NCI-H69 (cell line): ENCODE results near the gene PECR.
"Not testable (repeated sequence)": the region's sequence is repeated elsewhere in the genome, so short reads cannot be mapped to it uniquely, and the experiment has no call there.

Source experiments
- DNase-seq: peaks from one replicate; lab custom pipeline; 2025; lab: John Stamatoyannopoulos, UW

The PECR gene

DNA sequence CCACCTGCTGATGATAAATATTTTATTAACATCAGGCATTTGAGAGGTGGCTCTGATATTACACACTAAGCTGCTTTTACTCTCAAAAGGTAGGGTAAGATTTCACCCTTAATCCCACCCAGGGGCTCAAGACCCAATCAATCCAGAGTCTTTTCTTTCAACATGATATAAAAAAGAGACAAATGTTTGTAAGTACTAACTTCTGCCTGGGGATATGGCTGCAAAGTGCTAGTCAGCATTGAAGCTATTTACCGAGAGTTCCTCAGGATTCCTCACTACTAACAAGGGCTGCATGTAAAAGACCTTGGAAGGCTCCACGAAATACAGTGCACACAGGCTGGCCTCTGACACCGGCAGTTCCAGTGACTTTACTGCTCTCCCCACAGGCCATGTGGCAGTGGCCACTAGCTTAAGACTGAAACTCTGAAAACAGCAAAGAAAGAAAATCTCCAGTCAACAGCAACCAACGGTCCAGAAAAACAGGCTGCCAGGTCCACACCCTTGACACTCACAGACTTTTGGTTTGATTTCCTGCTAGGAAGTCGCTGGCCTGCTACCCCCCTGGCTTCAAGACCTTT, 79.4 kb downstream of the PECR start:
- DNase-seq = no peak

DNA sequence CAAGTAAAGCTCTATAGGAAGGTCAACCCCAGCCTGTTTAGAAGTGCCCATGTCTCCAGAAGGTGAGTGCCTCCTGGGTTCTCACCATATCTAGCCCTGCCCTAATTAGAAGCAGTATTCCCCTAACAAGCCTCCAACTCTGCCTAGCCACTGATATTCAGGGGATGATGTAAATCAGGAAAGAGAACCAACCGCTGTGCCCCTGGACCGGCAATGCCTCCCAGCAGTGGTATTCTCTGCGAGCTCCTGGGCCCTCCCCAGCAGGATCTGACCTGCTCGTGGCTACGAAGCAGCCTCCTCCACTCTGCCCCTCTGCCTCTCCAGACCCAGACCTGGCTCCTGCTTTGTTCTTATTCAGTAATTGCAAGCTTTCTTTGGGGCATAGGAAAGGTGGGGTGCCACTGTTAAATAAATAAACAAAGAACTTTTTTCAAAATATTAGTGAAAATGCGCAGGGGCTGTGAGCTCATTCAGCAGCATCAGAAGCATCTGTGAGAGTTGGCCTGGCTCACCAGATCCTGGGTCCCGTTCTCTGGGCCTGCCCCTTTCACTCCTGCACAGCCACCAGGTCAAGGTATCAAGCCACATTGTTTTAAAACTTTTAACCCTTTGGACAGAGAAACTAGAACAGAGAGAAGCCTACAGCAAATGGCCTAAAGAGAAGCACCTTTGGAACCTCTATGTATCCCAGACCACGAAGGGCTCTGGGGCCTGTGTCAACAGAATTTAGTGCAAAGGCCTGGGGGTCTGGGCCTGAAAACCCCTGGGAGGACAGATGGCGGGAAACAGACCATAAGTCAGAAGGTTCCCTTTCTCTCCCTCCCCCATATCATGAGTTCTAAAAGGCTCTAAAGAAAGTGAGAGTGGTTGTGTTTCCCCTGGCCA, 80.2 kb downstream of the PECR start:
- peak; percentile 3 for DNase-seq

DNA sequence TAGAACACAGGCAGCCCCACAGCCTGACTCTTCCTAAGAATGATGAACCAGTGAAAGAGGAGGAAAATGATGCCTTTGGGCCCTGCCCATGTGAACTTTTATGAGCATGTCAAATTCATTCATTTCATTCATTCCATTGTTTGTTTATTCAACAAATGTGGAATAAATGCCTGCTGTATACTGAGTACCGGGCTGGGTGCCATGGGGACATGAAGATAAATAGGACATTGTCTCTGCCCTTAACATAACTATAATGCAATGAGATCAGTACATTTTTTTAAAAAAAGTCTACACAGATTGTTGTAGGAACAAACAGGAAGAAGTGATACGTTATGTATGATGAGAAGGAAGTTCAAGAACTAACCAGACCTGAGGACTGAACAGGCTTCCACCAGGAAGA, 83.0 kb downstream of the PECR start:
- no peak for DNase-seq

DNA sequence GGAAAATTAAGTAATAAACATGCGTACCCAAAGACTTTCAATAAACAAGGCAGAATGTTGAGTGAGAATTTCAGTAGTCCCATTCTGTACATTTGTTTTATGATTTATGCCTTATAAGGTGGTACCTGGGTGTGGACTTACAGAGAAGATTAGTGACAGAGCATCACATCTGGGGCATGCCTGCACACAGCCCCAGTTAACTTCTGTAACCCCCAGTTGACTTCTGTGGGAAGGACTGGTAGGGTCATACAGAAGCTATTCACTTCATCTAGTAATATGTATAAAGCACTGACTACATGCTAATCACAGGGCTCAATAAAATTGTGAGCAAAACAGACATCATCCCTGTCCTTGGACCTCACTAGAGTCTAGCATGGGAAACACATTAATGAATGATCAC, 84.4 kb downstream of the PECR start:
- DNase-seq = no peak

DNA sequence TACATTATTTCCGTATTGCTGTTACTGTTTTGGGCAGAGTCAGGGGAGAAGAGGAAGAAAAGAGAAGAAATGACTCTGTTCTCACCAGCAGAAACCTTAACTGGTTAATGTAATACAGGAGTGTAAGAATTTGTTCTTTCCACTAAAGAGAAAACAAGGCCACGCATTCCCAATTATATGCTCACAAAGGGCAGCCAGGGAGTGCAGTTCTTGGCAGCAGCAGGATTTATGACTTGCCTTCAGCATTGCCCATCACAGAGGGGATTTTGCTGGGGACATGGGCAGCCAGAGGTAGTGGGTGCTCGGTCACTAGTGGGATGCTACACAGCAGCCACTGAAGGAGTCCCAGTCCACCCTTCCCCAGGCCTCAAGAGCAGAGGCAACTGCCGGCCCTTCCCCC, 86.7 kb downstream of the PECR start:
- no peak for DNase-seq

DNA sequence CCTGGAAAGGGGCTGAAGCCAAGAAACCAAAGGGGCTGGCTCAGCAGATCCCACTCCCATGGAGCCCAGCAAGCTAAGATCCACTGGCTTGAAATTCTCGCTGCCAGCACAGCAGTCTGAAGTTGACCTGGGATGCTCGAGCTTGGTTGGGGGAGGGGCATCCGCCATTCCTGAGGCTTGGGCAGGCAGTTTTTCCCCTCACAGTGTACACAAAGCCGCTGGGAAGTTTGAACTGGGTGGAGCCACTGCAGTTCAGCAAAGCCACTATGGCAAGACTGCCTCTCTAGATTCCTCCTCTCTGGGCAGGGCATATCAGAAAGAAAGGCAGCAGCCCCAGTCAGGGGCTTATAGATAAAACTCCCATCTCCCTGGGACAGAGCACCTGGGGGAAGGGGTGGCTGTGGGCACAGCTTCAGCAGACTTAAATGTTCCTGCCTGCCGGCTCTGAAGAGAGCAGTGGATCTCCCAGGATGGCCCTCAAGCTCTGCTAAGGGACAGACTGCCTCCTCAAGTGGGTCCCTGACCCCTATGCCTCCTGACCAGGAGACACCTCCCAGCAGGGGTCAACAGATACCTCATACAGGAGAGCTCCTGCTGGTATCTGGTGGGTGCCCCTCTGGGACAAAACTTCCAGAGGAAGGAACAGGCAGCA, 92.9 kb downstream of the PECR start:
- DNase-seq = not testable (repeated sequence)
